Activated T-helper 17 cell treated with anti-CD3 and anti-CD28 coated beads, Interleukin-2, amount 50 U/mL, for 72 hours (primary cell): ENCODE measurements around the gene FAM151A. TPM values are rescaled to one million over a fixed set of nuclear protein-coding genes. Genes with fewer than 3 reads are reported as not detected.

ENCODE experiments used
- ATAC-seq: fragments of 150-1000 bp; cut with Tn5 transposase; replicated peaks from 2 replicates; pipeline ENCODE4 v1.10.0; 2021; ENCODE audit warnings: mild to moderate bottlenecking, moderate library complexity
- H3K27ac Mint-ChIP-seq: one replicate; pipeline ENCODE4 v1.8.0; 2022; ENCODE audit warnings: mixed read lengths
- H3K27me3 Mint-ChIP-seq: one replicate; pipeline ENCODE4 v1.8.0; 2022; ENCODE audit warnings: mixed read lengths
- H3K36me3 Mint-ChIP-seq: one replicate; pipeline ENCODE4 v1.8.0; 2022; ENCODE audit warnings: low read depth, mild to moderate bottlenecking, mixed read lengths
- H3K4me1 Mint-ChIP-seq: one replicate; pipeline ENCODE4 v1.8.0; 2022; ENCODE audit warnings: mixed read lengths
- H3K4me3 Mint-ChIP-seq: one replicate; pipeline ENCODE4 v1.8.0; 2022; ENCODE audit warnings: mild to moderate bottlenecking, mixed read lengths
- H3K9me3 Mint-ChIP-seq: one replicate; pipeline ENCODE4 v1.8.0; 2022; ENCODE audit warnings: mixed read lengths
- total RNA-seq, 2 donors: library from RNA; stranded (reverse); gene quantifications; one replicate each; pipeline ENCODE4 v1.2.3, GENCODE V29; 2022

Gene FAM151A
- total RNA-seq, 2 donors from 2014 or later = not detected

DNA sequence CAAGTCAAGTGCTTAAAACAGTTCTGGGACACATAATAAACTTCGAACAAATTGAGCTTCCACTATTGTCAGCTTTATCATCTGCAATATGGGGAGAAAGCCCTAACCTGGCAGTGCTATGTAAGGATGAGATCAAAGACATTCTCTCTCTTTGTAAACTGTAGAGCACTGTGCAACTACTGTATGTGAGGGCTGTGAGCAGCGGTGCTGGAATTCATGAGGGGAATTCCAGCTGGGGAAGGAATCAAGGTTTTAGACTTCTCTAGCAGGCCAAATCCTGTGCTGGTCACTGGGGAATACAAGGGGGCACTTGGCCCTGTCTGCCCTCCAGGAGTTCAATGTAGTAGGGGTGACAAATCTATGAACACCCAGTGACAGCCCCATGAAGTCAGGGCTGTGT lies 9.3 kb downstream of the FAM151A start:
- H3K27ac Mint-ChIP-seq = no peak overlapping the region
- H3K27me3 Mint-ChIP-seq = peaks cover 5% of the 10 kb centered on the region
- H3K4me1 Mint-ChIP-seq = no peaks in the 10 kb centered on the region
- no peaks in the 10 kb centered on the region for H3K9me3 Mint-ChIP-seq
- no peak overlapping the region for H3K4me3 Mint-ChIP-seq
- no peak for ATAC-seq
- no peaks in the 10 kb centered on the region for H3K36me3 Mint-ChIP-seq

DNA sequence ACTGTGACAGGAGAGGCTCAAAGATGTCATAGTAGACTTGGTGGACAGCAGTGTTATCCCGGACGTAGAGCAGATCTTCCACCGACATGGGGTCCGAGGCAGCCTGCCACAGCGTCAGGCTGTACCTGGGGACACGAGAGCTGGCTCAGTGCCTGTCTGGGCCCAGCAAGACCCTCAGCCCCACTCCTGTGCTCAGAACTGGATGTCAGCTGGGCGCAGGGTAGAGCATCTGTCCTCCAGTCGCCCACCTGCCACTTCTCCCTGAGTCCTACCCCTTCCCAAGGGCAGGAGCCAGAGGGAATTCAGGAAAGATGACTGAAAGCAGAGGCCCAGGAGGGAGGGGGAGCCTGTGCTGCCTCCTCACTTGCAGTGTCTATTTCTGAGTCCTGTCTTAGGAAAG lies 11.7 kb downstream of the FAM151A start:
- Mint-ChIP-seq H3K36me3 (no peaks in the 10 kb centered on the region), H3K4me1 (no peaks in the 10 kb centered on the region), H3K9me3 (no peaks in the 10 kb centered on the region), H3K4me3 (no peak overlapping the region), H3K27ac (no peak overlapping the region), H3K27me3 (peaks cover 5% of the 10 kb centered on the region)
- ATAC-seq = no peak

DNA sequence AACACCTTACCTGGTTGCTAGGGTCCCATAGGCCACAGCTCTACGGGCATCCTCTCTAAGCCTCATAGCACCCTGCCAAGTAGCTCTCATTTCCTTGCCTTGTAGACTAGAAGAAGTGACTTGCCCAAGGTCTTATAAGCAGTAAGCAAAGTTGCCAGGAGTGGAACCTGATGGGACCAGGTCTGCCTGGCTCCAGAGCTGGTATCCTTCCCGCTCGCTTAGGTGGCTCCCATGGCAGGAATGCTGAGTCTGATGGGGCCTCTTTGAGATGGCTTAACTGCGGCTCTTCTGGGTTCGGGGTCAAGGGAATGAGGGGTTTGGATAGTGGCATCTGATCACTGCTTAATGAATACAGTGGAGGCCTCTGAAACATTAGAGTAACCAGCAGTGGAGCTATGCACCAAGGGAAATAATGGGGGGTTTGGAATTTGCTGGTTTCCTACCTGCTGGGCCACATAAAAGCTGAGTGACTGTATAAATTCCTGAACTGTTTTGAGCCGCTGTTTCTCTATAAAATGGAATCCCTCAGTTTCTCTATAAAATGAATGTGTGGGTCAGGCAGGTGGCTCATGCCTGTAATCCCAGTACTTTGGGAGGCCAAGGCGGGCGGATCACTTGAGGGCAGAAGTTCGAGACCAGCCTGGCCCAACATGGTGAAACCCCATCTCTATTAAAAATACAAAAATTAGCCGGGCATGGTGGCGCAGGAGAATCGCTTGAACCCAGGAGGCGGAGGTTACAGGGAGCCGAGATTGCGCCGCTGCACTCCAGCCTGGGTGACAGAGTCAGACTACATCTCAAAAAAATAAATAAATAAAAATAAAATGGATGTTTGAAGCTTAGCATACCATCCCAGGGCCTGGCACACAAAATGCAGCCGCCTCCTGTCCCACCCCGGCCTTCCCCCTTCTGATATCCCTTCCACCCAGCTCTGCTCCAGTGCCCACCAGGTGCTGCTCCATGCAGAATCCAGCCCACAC lies 12.4 kb downstream of the FAM151A start:
- H3K27me3 Mint-ChIP-seq = peaks cover 5% of the 10 kb centered on the region
- H3K9me3 Mint-ChIP-seq = no peaks in the 10 kb centered on the region
- H3K4me1 Mint-ChIP-seq = no peaks in the 10 kb centered on the region
- H3K4me3 Mint-ChIP-seq = no peak overlapping the region
- H3K27ac Mint-ChIP-seq = no peak overlapping the region
- ATAC-seq = no peak
- H3K36me3 Mint-ChIP-seq = no peaks in the 10 kb centered on the region

DNA sequence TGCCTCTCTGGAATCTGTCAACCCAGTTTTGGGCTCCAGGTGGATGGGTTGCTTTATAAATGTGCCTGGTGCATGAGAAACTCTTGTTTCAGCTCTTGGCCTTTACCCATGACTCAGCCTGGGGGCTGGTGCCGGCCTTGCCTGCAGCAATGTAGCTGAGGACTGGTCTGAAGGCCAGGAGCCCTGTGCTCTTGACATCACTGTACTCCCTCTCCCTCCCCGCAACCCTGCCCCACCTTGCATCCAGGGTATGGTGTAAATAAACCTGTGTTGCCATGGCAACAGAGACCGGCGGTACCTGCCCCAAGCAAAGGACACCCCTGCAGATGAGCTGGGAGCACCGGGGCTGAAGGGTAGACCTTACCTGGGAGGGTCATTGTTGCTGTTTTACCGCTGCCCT lies 13.3 kb downstream of the FAM151A start:
- Mint-ChIP-seq H3K4me3 (no peak overlapping the region), H3K9me3 (no peaks in the 10 kb centered on the region), H3K27ac (no peak overlapping the region), H3K36me3 (no peaks in the 10 kb centered on the region), H3K4me1 (no peaks in the 10 kb centered on the region), H3K27me3 (peaks cover 2% of the 10 kb centered on the region)
- no peak for ATAC-seq

DNA sequence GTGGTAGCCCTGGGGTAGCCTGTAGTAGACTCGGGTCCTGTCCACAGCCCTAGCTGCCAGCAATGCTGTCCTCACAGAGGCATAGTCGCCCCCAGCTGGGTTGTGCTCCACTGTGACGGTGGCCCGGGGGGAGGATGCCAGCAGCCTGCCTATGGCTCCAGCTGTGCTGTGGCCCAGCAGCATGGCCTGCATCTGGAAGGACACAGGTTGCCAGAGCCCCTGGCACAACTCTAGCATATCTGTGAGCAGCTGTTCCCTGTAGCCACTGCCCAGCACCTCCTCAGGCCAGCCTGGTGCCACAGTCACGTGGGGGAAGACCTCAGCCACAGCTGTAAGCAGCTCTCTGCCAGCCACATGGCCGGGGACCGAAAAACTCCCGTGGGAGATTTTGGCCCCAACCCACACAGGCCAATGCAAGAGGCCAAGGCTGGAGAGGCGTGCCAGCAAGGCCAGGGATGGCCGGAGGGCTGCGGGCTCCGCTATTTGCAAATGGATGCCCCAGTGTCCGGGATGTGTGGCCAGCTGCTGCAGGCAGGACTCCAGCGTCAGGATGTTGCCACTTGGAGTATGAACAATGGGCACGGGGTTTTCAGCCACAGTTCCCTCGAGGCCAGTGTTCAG lies 13.9 kb downstream of the FAM151A start:
- H3K36me3 Mint-ChIP-seq = no peaks in the 10 kb centered on the region
- no peaks in the 10 kb centered on the region for H3K27me3 Mint-ChIP-seq
- no peak for ATAC-seq
- no peak overlapping the region for H3K4me3 Mint-ChIP-seq
- no peaks in the 10 kb centered on the region for H3K9me3 Mint-ChIP-seq
- no peak overlapping the region for H3K27ac Mint-ChIP-seq
- peaks cover 6% of the 10 kb centered on the region for H3K4me1 Mint-ChIP-seq

DNA sequence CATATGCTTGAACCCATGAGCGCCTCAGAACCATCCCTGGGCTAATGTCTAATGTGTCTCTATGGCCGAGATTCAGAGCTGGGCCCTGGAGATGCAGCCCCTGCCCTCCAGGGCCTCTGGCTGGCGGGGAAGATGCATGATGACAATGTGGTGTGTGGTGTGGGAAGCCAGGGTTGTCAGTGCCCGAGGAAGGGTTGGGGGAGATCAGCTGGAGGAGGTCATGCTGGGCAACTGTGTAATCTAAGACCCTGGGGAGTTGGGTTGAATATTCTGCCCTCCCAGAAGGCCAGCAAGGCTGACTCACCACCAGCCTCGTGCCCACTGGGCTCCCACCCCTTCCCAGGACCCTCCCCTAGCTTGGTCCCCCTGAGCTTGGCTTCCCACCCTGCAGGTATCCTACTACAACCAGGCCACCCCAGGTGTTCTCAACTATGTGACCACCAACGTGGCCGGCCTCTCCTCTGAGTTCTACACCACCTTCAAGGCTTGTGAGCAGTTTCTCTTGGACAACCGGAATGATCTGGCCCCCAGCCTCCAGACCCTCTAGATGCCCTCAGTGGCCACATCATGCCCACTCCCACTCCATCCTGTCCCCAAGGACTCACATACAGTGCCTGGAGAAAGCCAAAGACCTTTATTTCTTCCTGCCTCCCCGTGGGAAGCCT lies 14.6 kb downstream of the FAM151A start:
- ATAC-seq = no peak
- Mint-ChIP-seq H3K27ac (no peak overlapping the region), H3K4me3 (no peak overlapping the region), H3K4me1 (peaks cover 9% of the 10 kb centered on the region), H3K36me3 (no peaks in the 10 kb centered on the region), H3K27me3 (no peaks in the 10 kb centered on the region), H3K9me3 (no peaks in the 10 kb centered on the region)

DNA sequence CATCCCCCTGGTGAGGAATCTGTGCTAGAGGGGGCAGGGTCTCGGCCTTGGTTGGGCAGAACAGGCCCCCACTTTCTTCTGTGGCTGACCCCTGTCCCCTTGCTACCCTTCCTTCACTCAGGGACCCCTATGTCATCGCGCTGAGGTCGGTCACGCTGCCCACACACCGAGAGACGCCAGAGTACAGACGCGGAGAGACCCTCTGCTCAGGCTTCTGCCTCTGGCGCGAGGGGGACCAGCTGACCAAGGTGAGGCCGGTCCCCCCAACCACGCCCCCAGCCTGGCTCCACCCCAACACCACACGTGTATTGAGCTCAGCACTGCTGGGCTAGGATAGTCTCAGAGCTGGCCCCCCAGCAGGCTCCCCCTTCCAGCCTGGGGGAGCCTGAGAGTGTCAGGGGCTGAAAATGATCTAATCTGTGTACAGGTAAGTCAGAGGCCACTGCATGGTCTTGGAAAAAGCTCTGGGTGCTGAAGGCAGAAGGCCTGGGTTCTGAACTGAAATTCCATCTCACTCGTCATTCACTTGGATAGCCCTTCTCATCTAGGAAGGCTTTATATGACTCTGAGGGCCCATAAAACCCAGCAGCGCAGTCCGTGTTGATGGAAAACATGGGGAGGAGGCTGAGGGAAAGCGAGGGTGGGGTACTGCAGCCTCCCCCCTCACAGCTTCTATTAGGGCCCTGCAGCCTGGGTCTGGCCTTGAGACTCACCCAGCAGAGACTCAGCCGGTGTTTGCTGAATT lies 15.3 kb downstream of the FAM151A start:
- Mint-ChIP-seq H3K4me1 (peaks cover 9% of the 10 kb centered on the region), H3K9me3 (no peaks in the 10 kb centered on the region), H3K36me3 (no peaks in the 10 kb centered on the region), H3K4me3 (no peak overlapping the region), H3K27me3 (no peaks in the 10 kb centered on the region), H3K27ac (no peak overlapping the region)
- no peak for ATAC-seq

DNA sequence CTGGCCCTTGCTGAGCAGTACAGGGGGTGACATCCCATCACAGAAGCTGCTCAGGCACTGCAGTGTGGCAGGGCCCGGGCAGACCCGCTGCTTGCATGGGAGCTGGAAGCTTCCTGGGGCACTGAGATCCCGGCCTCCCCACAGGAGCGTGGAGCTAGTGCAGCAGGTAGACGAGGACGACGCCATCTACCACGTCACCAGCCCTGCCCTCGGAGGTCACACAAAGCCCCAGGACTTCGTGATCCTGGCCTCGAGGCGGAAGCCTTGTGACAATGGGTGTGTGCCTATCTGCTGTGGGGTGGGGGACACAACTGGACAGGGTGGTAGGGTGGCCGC lies 16.4 kb downstream of the FAM151A start:
- Mint-ChIP-seq H3K27me3 (no peaks in the 10 kb centered on the region), H3K27ac (no peak overlapping the region)

DNA sequence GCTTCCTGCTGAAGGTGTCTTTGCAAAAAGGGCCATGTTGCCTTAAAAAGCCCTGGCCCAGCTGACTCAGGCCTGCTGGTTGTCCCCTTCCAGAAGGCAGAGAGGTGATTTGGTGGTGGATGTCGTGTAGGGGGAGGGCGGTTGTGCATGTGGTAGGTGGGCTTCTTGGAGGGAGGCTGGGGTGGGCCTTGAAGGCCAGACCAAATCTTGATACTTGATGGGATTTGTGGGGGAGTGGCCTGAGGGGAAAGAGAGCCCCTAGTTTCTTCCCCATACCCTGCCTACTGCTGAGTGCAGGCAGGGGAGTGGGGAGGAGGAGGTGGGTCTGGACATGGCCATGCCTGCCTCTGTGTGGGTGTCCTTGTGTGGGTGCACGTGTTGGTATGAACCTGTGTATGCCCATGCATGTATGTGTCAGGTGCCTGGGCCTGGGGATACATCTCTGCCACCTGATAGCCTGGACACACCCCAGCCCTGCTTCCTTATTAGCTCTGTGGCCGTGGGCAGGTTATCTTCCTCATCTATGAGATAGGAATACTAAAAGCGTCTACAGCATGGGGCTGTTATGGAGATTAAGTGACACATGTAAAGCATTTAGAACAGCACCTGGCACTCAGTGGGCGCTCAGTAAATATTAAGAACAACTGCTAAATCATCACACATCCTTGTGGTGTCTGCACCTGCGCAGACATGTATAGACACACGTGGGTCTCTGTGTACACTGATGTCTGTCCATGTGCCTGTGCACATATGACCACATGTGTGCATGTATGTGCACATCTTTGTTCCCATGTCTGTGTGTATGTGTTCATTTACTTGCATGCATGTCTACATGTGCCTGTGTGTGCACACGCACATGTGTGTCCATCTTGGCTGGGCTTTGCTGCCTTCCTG lies 17.0 kb downstream of the FAM151A start:
- Mint-ChIP-seq H3K4me1 (peaks cover 9% of the 10 kb centered on the region), H3K9me3 (no peaks in the 10 kb centered on the region), H3K27ac (no peak overlapping the region), H3K36me3 (no peaks in the 10 kb centered on the region), H3K4me3 (no peak overlapping the region), H3K27me3 (no peaks in the 10 kb centered on the region)
- ATAC-seq = no peak

More for the DNA sequence above, 16.4 kb downstream of the FAM151A start:
- Mint-ChIP-seq H3K9me3 (no peaks in the 10 kb centered on the region), H3K4me1 (peaks cover 9% of the 10 kb centered on the region), H3K36me3 (no peaks in the 10 kb centered on the region), H3K4me3 (no peak overlapping the region)
- no peak for ATAC-seq

DNA sequence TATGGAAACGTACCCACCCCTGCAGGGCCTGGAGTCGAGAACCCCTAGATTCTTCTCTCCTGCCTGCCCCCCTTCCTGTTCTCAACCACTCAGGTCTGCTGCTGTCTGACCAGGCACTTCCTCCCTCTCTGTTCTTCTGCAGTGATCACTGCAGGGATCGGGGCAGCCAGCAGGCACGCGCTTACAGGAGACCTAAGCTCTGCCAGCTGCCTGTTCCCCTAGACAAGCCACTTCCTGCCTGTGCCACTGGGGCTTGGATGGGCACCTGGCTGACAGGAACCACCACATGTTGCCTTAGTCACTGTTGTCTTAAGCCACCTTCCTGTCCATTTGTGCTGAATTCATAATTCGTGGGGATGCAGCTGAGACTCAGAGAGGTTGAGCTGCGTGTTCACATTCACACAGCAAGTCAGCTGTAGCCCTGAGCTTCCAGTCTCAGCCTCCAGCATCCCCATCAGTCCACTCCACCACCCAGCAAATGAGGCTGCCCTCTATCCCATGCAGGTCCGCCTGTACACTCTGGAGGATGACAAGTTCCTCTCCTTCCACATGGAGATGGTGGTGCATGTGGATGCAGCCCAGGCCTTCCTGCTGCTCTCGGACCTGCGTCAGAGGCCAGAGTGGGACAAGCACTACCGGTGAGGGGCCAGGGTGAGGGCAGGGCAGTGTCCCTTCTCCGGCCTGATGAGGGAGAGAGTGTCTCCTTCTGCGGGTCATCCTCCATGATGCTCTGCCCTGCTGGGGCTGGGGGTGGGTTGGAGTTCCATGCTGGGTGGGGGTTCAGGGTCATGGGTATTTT lies 18.6 kb downstream of the FAM151A start:
- Mint-ChIP-seq H3K36me3 (no peaks in the 10 kb centered on the region), H3K27me3 (no peaks in the 10 kb centered on the region), H3K4me1 (peaks cover 9% of the 10 kb centered on the region), H3K27ac (peak overlapping the region; percentile 79), H3K4me3 (peak overlapping the region; percentile 4), H3K9me3 (no peaks in the 10 kb centered on the region)
- peak; percentile 76 for ATAC-seq

DNA sequence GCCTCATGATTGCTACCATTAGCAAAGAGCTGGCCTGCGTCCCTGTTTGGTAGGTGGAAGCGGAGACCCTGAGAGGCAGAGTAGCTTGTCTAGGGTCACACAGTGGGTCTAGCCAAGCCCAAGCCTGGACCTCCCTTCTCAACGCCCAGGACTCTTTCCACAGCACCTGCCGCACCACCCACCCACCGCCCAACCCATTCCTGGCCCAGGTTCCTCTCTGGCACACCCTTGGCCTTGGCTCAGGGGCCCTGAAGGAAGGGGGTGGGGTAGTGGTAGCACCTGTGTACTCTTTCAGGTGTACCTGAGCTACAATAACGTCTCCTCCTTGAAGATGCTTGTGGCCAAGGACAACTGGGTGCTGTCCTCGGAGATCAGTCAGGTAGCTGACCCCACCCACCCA lies 19.3 kb downstream of the FAM151A start:
- no peak for ATAC-seq
- peaks cover 9% of the 10 kb centered on the region for H3K4me1 Mint-ChIP-seq
- H3K9me3 Mint-ChIP-seq = no peaks in the 10 kb centered on the region
- H3K27ac Mint-ChIP-seq = peak overlapping the region; percentile 79
- H3K27me3 Mint-ChIP-seq = no peaks in the 10 kb centered on the region
- no peak overlapping the region for H3K4me3 Mint-ChIP-seq
- no peaks in the 10 kb centered on the region for H3K36me3 Mint-ChIP-seq

DNA sequence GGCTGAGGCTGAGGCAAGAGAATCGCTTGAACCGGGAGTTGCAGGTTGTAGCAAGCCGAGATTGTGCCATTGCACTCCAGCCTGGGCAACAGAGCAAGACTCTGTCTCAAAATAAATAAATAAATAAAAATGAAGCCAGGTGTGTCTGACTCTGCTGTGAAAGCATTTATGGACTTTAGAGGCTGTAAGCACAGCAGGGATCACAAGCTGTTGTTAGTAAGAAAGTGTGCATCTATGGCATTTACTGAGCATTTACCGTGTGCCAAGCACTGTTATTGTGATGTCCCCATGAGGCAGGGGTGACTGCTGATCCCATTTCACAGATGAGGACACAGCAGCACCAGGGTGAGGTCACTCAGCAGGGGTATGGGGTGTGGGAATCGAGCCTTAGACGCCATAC lies 20.1 kb downstream of the FAM151A start:
- Mint-ChIP-seq H3K4me3 (no peak overlapping the region), H3K4me1 (peaks cover 9% of the 10 kb centered on the region), H3K27me3 (no peaks in the 10 kb centered on the region), H3K36me3 (no peaks in the 10 kb centered on the region), H3K9me3 (no peaks in the 10 kb centered on the region), H3K27ac (no peak overlapping the region)
- ATAC-seq = no peak

DNA sequence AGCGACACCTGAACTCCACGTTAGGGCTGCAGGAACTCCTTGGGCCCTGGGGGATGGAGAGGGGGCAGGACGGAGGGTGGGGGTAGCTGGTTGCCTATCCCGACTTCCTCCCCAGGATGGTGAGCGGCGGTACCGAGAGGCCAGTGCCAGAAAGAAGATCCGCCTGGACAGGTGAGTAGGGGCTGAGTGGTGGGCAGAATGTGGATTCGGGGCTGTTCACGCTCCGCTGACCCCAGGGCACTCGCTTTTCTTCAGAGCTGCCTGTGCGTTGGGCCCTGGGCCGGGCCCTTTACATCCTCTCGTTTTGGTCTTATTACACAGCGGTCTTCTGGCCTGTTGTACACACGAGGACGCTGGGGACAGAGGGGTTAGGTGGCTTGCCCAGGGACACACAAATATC lies 20.8 kb downstream of the FAM151A start:
- H3K9me3 Mint-ChIP-seq = no peaks in the 10 kb centered on the region
- ATAC-seq = no peak
- H3K27ac Mint-ChIP-seq = no peak overlapping the region
- no peaks in the 10 kb centered on the region for H3K36me3 Mint-ChIP-seq
- no peaks in the 10 kb centered on the region for H3K27me3 Mint-ChIP-seq
- H3K4me3 Mint-ChIP-seq = no peak overlapping the region
- peaks cover 9% of the 10 kb centered on the region for H3K4me1 Mint-ChIP-seq
